BLaER1 (cell line): ENCODE results near the gene CDH24.
A peak's percentile ranks its signal among the peaks of the same experiment; 100 is the strongest.
"Not testable (repeated sequence)": the region's sequence is repeated elsewhere in the genome, so short reads cannot be mapped to it uniquely, and the experiment has no call there.

ENCODE experiments used
- H3K27ac ChIP-seq: shearing (Covaris generic); formaldehyde crosslinking; 2 replicates; pipeline ENCODE4 v1.8.1; 2022
- H3K27me3 ChIP-seq: shearing (Covaris generic); formaldehyde crosslinking; 2 replicates; pipeline ENCODE4 v1.8.1; 2022
- H3K36me3 ChIP-seq: shearing (Covaris generic); formaldehyde crosslinking; 2 replicates; pipeline ENCODE4 v1.8.1; 2022
- H3K4me1 ChIP-seq: shearing (Covaris generic); formaldehyde crosslinking; 2 replicates; pipeline ENCODE4 v1.8.1; 2022
- H3K4me2 ChIP-seq: shearing (Covaris generic); formaldehyde crosslinking; 2 replicates; pipeline ENCODE4 v1.8.1; 2022
- H3K4me3 ChIP-seq: shearing (Covaris generic); formaldehyde crosslinking; 2 replicates; pipeline ENCODE4 v1.8.1; 2022
- H3K9ac ChIP-seq: shearing (Covaris generic); formaldehyde crosslinking; 2 replicates; pipeline ENCODE4 v1.8.1; 2022
- H3K9me3 ChIP-seq: shearing (Covaris generic); formaldehyde crosslinking; 2 replicates; pipeline ENCODE4 v1.8.1; 2022
- H4K20me1 ChIP-seq: shearing (Covaris generic); formaldehyde crosslinking; 2 replicates; pipeline ENCODE4 v1.8.1; 2022
- Cebpa-rat ChIP-seq: shearing (Covaris generic); IDR thresholded peaks from 2 replicates; pipeline ENCODE4 v1.8.1; 2022

CDH24 gene

GRCh38 chr14:23009483-23009938 is 47.8 kb downstream of the CDH24 start:
- Histone ChIP-seq H3K4me3 (peak overlapping the region; percentile 66), H3K4me1 (peaks cover 42% of the 10 kb centered on the region), H3K4me2 (peak overlapping the region; percentile 79), H3K27ac (peak overlapping the region; percentile 95), H3K27me3 (no peaks in the 10 kb centered on the region), H3K9ac (peak overlapping the region; percentile 79), H3K36me3 (no peaks in the 10 kb centered on the region), H3K9me3 (no peaks in the 10 kb centered on the region), H4K20me1 (no peaks in the 10 kb centered on the region)
- TF ChIP-seq Cebpa-rat: no peak

GRCh38 chr14:23008831-23009230 is 48.5 kb downstream of the CDH24 start:
- H3K4me3 ChIP-seq: peak overlapping the region; percentile 66
- H3K27me3 ChIP-seq: no peaks in the 10 kb centered on the region
- peak overlapping the region; percentile 95 for H3K27ac ChIP-seq

GRCh38 chr14:23006544-23007419 is 50.5 kb downstream of the CDH24 start:
- Histone ChIP-seq H3K4me1 (peaks cover 42% of the 10 kb centered on the region), H3K9me3 (no peaks in the 10 kb centered on the region), H4K20me1 (no peaks in the 10 kb centered on the region), H3K4me3 (peak overlapping the region; percentile 75), H3K27me3 (no peaks in the 10 kb centered on the region), H3K36me3 (no peaks in the 10 kb centered on the region), H3K4me2 (peak overlapping the region; percentile 87), H3K9ac (peak overlapping the region; percentile 93), H3K27ac (peak overlapping the region; percentile 95)
- TF ChIP-seq Cebpa-rat: no peak

More at GRCh38 chr14:23008831-23009230, 48.5 kb downstream of the CDH24 start:
- peak overlapping the region; percentile 79 for H3K9ac ChIP-seq
- no peaks in the 10 kb centered on the region for H3K36me3 ChIP-seq
- H4K20me1 ChIP-seq: no peaks in the 10 kb centered on the region
- H3K9me3 ChIP-seq: no peaks in the 10 kb centered on the region
- peaks cover 42% of the 10 kb centered on the region for H3K4me1 ChIP-seq
- peak overlapping the region; percentile 79 for H3K4me2 ChIP-seq
- TF ChIP-seq Cebpa-rat: no peak

GRCh38 chr14:23006188-23006534 is 51.2 kb downstream of the CDH24 start:
- H3K4me3 ChIP-seq: peak overlapping the region; percentile 75
- no peak for TF ChIP-seq Cebpa-rat
- H3K4me2 ChIP-seq: peak overlapping the region; percentile 87
- H4K20me1 ChIP-seq: no peaks in the 10 kb centered on the region
- no peaks in the 10 kb centered on the region for H3K36me3 ChIP-seq
- H3K27ac ChIP-seq: peak overlapping the region; percentile 95
- H3K9ac ChIP-seq: peak overlapping the region; percentile 93
- H3K27me3 ChIP-seq: no peaks in the 10 kb centered on the region
- peaks cover 42% of the 10 kb centered on the region for H3K4me1 ChIP-seq
- H3K9me3 ChIP-seq: no peaks in the 10 kb centered on the region

- Histone ChIP-seq H3K27me3 (no peaks in the 10 kb centered on the region), H3K4me1 (peaks cover 42% of the 10 kb centered on the region), H3K9me3 (no peaks in the 10 kb centered on the region), H3K36me3 (no peaks in the 10 kb centered on the region), H4K20me1 (no peaks in the 10 kb centered on the region), H3K4me3 (peak overlapping the region; percentile 75; the same call in 1 of the 2 replicates), H3K9ac (peak overlapping the region; percentile 93; the same call in 1 of the 2 replicates), H3K4me2 (peak overlapping the region; percentile 87), H3K27ac (no peak overlapping the region; the same call in 1 of the 2 replicates)
- no peak for TF ChIP-seq Cebpa-rat
These were observed 51.7 kb downstream of the CDH24 start for GRCh38 chr14:23005451-23006187.

GRCh38 chr14:23004274-23004673 is 53.0 kb downstream of the CDH24 start:
- H3K4me3 ChIP-seq, H3K36me3 ChIP-seq, H3K4me2 ChIP-seq, H3K9ac ChIP-seq, H4K20me1 ChIP-seq, H3K27ac ChIP-seq, H3K9me3 ChIP-seq, H3K27me3 ChIP-seq: not testable (repeated sequence)
- peaks cover 35% of the 10 kb centered on the region for H3K4me1 ChIP-seq

- Histone ChIP-seq H3K36me3 (peaks cover 12% of the 10 kb centered on the region; the same call in 1 of the 2 replicates), H4K20me1 (no peaks in the 10 kb centered on the region), H3K27me3 (no peaks in the 10 kb centered on the region), H3K9me3 (no peaks in the 10 kb centered on the region), H3K4me3 (no peak overlapping the region), H3K27ac (no peak overlapping the region), H3K4me2 (no peak overlapping the region), H3K4me1 (peaks cover 18% of the 10 kb centered on the region), H3K9ac (no peak overlapping the region)
- TF ChIP-seq Cebpa-rat: no peak
These were observed 54.7 kb downstream of the CDH24 start for GRCh38 chr14:23002592-23002991.

- Histone ChIP-seq H3K9me3 (no peaks in the 10 kb centered on the region), H3K36me3 (peaks cover 12% of the 10 kb centered on the region; the same call in 1 of the 2 replicates), H4K20me1 (no peaks in the 10 kb centered on the region), H3K27me3 (no peaks in the 10 kb centered on the region), H3K4me1 (peaks cover 8% of the 10 kb centered on the region), H3K4me2 (no peak overlapping the region), H3K9ac (no peak overlapping the region), H3K27ac (no peak overlapping the region), H3K4me3 (no peak overlapping the region)
- no peak for TF ChIP-seq Cebpa-rat
These were observed 56.5 kb downstream of the CDH24 start for GRCh38 chr14:23000860-23001259.

GRCh38 chr14:22998329-22999012 is 58.8 kb downstream of the CDH24 start:
- H3K4me1 ChIP-seq: peaks cover 18% of the 10 kb centered on the region
- no peak for TF ChIP-seq Cebpa-rat
- peaks cover 20% of the 10 kb centered on the region; the same call in 1 of the 2 replicates for H3K36me3 ChIP-seq
- no peak overlapping the region for H3K4me3 ChIP-seq
- no peaks in the 10 kb centered on the region for H3K9me3 ChIP-seq
- no peak overlapping the region for H3K27ac ChIP-seq
- H3K9ac ChIP-seq: 0 out of 2 replicates have a peak overlapping the region, but pooled peaks have one; percentile 10
- H3K27me3 ChIP-seq: no peaks in the 10 kb centered on the region
- H4K20me1 ChIP-seq: no peaks in the 10 kb centered on the region
- H3K4me2 ChIP-seq: no peak overlapping the region
